PFSK-1 (cell line): ENCODE results near the gene GPC3.

Experiments
- FOXP2 ChIP-seq: optimal IDR thresholded peaks from 2 replicates; pipeline ENCODE3; 2011; ENCODE audit warnings: borderline replicate concordance, control low read depth, inconsistent platforms; ENCODE audit not compliant: insufficient read depth; ENCODE audit errors: extremely low read length, extremely low read depth
- POLR2AphosphoS5 ChIP-seq: IDR thresholded peaks from 2 replicates; pipeline ENCODE4 v1.6.1; 2012; ENCODE audit warnings: low read depth, mild to moderate bottlenecking, control low read depth, low read length, moderate library complexity
- REST ChIP-seq, 2 experiments: IDR thresholded peaks; 2 replicates each; pipeline versions ENCODE4 v1.6.1 to v1.8.0; 2011 to 2012; ENCODE audit warnings: low read depth in 2 of 2, low read length in 2 of 2, control low read depth in 1 of 2, inconsistent platforms in 1 of 2, mild to moderate bottlenecking in 1 of 2, moderate library complexity in 1 of 2; ENCODE audit not compliant: insufficient read depth in 1 of 2
- SIN3A ChIP-seq: IDR thresholded peaks from 2 replicates; pipeline ENCODE4 v1.6.1; 2012; ENCODE audit warnings: mild to moderate bottlenecking, low read length, moderate library complexity, borderline replicate concordance; ENCODE audit not compliant: insufficient read depth
- TAF1 ChIP-seq: IDR thresholded peaks from 2 replicates; pipeline ENCODE4 v1.6.1; 2012; ENCODE audit warnings: low read length, control low read depth, borderline replicate concordance; ENCODE audit not compliant: insufficient read depth

GPC3 gene

GRCh38 chrX:133979641-133980230 lies 5.7 kb downstream of the GPC3 start:
- TF ChIP-seq FOXP2 = no peak
- no peak for TF ChIP-seq REST (IDR thresholded peaks at IDR 0.05; ENCODE audit: insufficient read depth in 1 of 2, low read depth in 2 of 2, low read length in 2 of 2)
- no peak for TF ChIP-seq TAF1
- TF ChIP-seq POLR2AphosphoS5 = no peak
- TF ChIP-seq SIN3A = no peak

GRCh38 chrX:133973704-133974103 lies 11.7 kb downstream of the GPC3 start:
- TF ChIP-seq POLR2AphosphoS5 (no peak), REST (IDR thresholded peaks at IDR 0.05; ENCODE audit: insufficient read depth in 1 of 2, low read depth in 2 of 2, low read length in 2 of 2) (no peak), FOXP2 (no peak), SIN3A (no peak), TAF1 (no peak)

GRCh38 chrX:133972916-133973315 lies 12.5 kb downstream of the GPC3 start:
- no peak for TF ChIP-seq FOXP2
- no peak for TF ChIP-seq SIN3A
- no peak for TF ChIP-seq REST (IDR thresholded peaks at IDR 0.05; ENCODE audit: insufficient read depth in 1 of 2, low read depth in 2 of 2, low read length in 2 of 2)
- no peak for TF ChIP-seq POLR2AphosphoS5
- no peak for TF ChIP-seq TAF1

GRCh38 chrX:133971586-133971985 lies 13.8 kb downstream of the GPC3 start:
- no peak for TF ChIP-seq FOXP2

- no peak for TF ChIP-seq FOXP2
- TF ChIP-seq SIN3A = no peak
- TF ChIP-seq REST (IDR thresholded peaks at IDR 0.05; ENCODE audit: insufficient read depth in 1 of 2, low read depth in 2 of 2, low read length in 2 of 2) = no peak
- TF ChIP-seq TAF1 = no peak
- no peak for TF ChIP-seq POLR2AphosphoS5
Measured at GRCh38 chrX:133970076-133970475, 15.3 kb downstream of the GPC3 start.
